Muscle layer of duodenum (tissue), 2 donors: ENCODE measurements around the gene FRMD5.

Source experiments
- H3K27ac ChIP-seq: one replicate; pipeline ENCODE4 v1.7.0; 2013; ENCODE audit warnings: mild to moderate bottlenecking, low read length
- H3K27me3 ChIP-seq: one replicate; pipeline ENCODE4 v1.7.0; 2013; ENCODE audit warnings: low read depth, mild to moderate bottlenecking, control low read depth, low read length
- H3K36me3 ChIP-seq, 2 donors: one replicate each; pipeline ENCODE4 v1.7.0; 2013; ENCODE audit warnings: low read length in 2 of 2, control low read depth in 1 of 2, mild to moderate bottlenecking in 1 of 2; ENCODE audit not compliant: insufficient read depth in 2 of 2, control insufficient read depth in 1 of 2
- H3K4me1 ChIP-seq, 2 donors: one replicate each; pipeline ENCODE4 v1.7.0; 2013; ENCODE audit warnings: low read length in 2 of 2, mild to moderate bottlenecking in 2 of 2, control low read depth in 1 of 2, moderate library complexity in 1 of 2; ENCODE audit not compliant: insufficient read depth in 2 of 2, control insufficient read depth in 1 of 2
- H3K4me3 ChIP-seq, 2 donors: one replicate each; pipeline ENCODE4 v1.7.0; 2013; ENCODE audit warnings: low read length in 2 of 2, low read depth in 1 of 2, mild to moderate bottlenecking in 1 of 2
- H3K9me3 ChIP-seq, 2 donors: one replicate each; pipeline ENCODE4 v1.7.0; 2013; ENCODE audit warnings: low read length in 2 of 2, control low read depth in 1 of 2, mild to moderate bottlenecking in 1 of 2; ENCODE audit not compliant: control insufficient read depth in 1 of 2
- donor health status: healthy.

FRMD5 gene

DNA sequence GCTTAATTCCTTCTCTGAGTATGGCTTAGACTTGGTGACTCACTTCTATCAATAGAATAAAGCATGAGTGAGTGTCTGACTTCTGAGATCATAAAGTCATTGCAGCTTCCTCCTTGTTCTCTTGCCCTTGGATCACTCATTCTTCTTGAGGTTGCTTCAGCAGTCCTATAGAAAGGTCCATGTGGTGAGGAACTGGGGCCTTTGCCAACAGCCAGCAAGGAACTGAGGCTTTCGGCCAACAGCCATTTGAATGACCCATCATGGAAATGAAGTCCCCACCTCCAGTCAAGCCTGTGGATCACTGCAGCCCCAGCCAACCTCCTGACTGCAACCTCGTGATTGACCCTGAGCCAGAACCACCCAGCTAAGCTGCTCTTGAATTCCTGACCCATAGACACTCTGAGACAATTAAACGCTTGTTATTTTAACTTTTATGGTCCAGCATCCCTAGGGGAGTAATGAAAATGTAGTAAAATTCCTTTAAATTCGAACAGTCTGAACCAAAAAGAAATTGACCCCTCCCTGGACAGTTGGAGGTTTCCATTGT, 283.8 kb downstream of the FRMD5 start:
- no peaks in the 10 kb centered on the region for H3K36me3 ChIP-seq
- H3K4me3 ChIP-seq = no peak overlapping the region
- H3K27ac ChIP-seq = no peak overlapping the region
- no peaks in the 10 kb centered on the region for H3K9me3 ChIP-seq
- H3K4me1 ChIP-seq = peaks cover 0 to 13% of the 10 kb centered on the region in 2 donors
- no peaks in the 10 kb centered on the region for H3K27me3 ChIP-seq

GRCh38 chr15:43908516-43909050, 286.5 kb downstream of the FRMD5 start:
- no peaks in the 10 kb centered on the region for H3K4me1 ChIP-seq
- H3K9me3 ChIP-seq = no peaks in the 10 kb centered on the region
- no peaks in the 10 kb centered on the region for H3K36me3 ChIP-seq
- no peaks in the 10 kb centered on the region for H3K27me3 ChIP-seq
- no peak overlapping the region for H3K4me3 ChIP-seq
- H3K27ac ChIP-seq = no peak overlapping the region

DNA sequence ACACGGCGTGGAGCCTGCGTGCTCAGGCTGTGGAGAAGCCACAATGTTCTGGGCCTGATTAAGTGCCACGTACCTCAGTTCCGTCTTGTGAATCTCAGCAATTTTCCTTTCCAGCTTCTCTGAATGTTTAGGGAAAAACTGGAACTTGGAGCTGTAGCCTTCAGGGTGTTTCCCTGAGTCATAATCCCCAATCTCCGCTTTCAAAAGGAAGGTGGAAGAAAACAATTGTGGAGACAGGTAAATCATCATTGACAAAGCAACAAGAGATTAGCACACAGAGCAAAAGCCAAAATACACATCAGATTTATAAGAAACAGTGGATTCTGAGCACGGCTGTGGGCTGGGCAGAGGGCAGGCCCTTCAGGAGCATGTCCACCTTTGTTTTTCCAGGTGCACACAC, 289.3 kb downstream of the FRMD5 start:
- Histone ChIP-seq H3K27ac (no peak overlapping the region), H3K4me1 (no peaks in the 10 kb centered on the region), H3K36me3 (no peaks in the 10 kb centered on the region), H3K9me3 (no peaks in the 10 kb centered on the region), H3K4me3 (no peak overlapping the region), H3K27me3 (no peaks in the 10 kb centered on the region)

- no peaks in the 10 kb centered on the region for H3K9me3 ChIP-seq
- no peaks in the 10 kb centered on the region for H3K36me3 ChIP-seq
- H3K4me3 ChIP-seq = no peak overlapping the region
- no peaks in the 10 kb centered on the region for H3K27me3 ChIP-seq
- H3K4me1 ChIP-seq = peaks cover 0 to 5% of the 10 kb centered on the region in 2 donors
- no peak overlapping the region for H3K27ac ChIP-seq
Observed at GRCh38 chr15:43903864-43904290, 291.2 kb downstream of the FRMD5 start.

- no peaks in the 10 kb centered on the region for H3K27me3 ChIP-seq
- no peak overlapping the region for H3K4me3 ChIP-seq
- no peaks in the 10 kb centered on the region for H3K36me3 ChIP-seq
- H3K4me1 ChIP-seq = peaks cover 0 to 11% of the 10 kb centered on the region in 2 donors
- no peak overlapping the region for H3K27ac ChIP-seq
- H3K9me3 ChIP-seq = no peaks in the 10 kb centered on the region
Observed at GRCh38 chr15:43901495-43901894, 293.6 kb downstream of the FRMD5 start.

DNA sequence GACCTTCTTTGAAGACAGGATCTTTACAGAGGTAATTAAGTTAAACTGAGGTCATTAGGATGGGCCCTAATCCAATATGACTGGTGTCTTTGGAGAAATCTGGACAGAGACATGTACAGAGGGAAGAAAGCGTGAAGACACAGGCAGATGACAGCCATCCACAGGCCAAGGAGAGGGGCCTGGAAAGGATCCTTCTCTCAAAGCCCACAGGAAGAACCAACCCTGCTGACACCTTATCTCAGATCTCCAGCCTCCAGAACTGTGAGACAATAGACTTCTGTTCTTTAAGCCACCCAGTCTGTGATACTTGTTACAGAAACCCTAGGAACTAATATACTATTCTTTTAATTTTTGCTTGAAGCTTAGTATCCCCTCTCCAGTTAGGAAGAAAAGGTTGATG, 294.1 kb downstream of the FRMD5 start:
- H3K4me1 ChIP-seq = peaks cover 0 to 11% of the 10 kb centered on the region in 2 donors
- H3K36me3 ChIP-seq = no peaks in the 10 kb centered on the region
- H3K27me3 ChIP-seq = no peaks in the 10 kb centered on the region
- no peak overlapping the region for H3K27ac ChIP-seq
- no peaks in the 10 kb centered on the region for H3K9me3 ChIP-seq
- no peak overlapping the region for H3K4me3 ChIP-seq

- no peaks in the 10 kb centered on the region for H3K27me3 ChIP-seq
- no peak overlapping the region for H3K27ac ChIP-seq
- no peaks in the 10 kb centered on the region for H3K9me3 ChIP-seq
- H3K36me3 ChIP-seq = no peaks in the 10 kb centered on the region
- no peak overlapping the region for H3K4me3 ChIP-seq
- H3K4me1 ChIP-seq = peaks cover 0 to 11% of the 10 kb centered on the region in 2 donors
Observed at GRCh38 chr15:43899928-43900327, 295.1 kb downstream of the FRMD5 start.

DNA sequence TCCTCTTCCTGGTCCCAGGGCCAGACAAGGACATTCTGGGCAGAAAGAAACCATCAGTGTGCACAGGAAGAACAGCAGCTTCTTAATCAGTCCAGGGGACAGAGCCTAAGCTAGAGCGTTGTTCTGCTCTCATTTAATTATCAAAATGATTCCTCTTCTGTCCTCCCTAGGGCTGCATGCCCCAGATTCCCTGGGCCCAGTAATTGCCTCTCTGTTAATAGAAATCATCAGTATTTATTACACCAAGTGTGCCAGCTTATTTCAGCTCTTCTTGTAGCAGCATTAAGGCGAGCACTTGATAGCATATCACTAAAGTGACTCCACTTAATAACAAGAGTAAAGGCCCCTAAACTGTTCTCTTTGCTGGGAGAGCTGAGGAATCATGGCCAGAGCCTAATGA, 296.2 kb downstream of the FRMD5 start:
- no peak overlapping the region for H3K4me3 ChIP-seq
- H3K27ac ChIP-seq = no peak overlapping the region
- H3K4me1 ChIP-seq = peaks cover 0 to 19% of the 10 kb centered on the region in 2 donors

GRCh38 chr15:43896543-43896942, 298.5 kb downstream of the FRMD5 start:
- no peak overlapping the region for H3K27ac ChIP-seq
- no peak overlapping the region for H3K4me3 ChIP-seq
- no peaks in the 10 kb centered on the region for H3K36me3 ChIP-seq
- H3K9me3 ChIP-seq = no peaks in the 10 kb centered on the region
- peaks cover 0 to 28% of the 10 kb centered on the region in 2 donors for H3K4me1 ChIP-seq
- no peaks in the 10 kb centered on the region for H3K27me3 ChIP-seq

More for the DNA sequence above, 296.2 kb downstream of the FRMD5 start:
- Histone ChIP-seq H3K36me3 (no peaks in the 10 kb centered on the region), H3K27me3 (no peaks in the 10 kb centered on the region), H3K9me3 (no peaks in the 10 kb centered on the region)

GRCh38 chr15:43895586-43895985, 299.5 kb downstream of the FRMD5 start:
- Histone ChIP-seq H3K4me1 (peaks cover 0 to 34% of the 10 kb centered on the region in 2 donors), H3K9me3 (no peaks in the 10 kb centered on the region), H3K27me3 (no peaks in the 10 kb centered on the region), H3K36me3 (no peaks in the 10 kb centered on the region), H3K27ac (no peak overlapping the region), H3K4me3 (no peak overlapping the region)

DNA sequence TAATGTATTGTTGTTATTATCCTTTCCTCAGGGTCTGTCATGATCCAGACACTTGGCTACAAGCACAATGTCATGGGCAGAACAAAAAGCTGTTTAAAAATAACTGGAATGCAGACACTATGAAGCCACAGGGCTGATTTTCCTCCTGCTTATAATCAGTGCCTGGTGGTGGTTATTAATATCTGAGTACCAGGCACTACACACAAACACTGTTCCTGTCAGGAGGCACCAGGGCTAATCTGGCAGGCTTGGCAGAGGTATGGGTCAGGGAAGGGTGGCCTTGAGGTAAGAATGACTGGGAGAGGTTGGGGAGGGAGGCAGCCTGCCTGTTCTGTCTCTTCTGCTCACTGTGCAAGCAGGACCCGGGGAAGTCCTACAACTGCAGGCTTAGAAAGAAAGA, 301.1 kb downstream of the FRMD5 start:
- Histone ChIP-seq H3K36me3 (no peaks in the 10 kb centered on the region), H3K9me3 (no peaks in the 10 kb centered on the region), H3K27me3 (no peaks in the 10 kb centered on the region), H3K4me1 (peaks cover 0 to 29% of the 10 kb centered on the region in 2 donors), H3K4me3 (no peak overlapping the region), H3K27ac (no peak overlapping the region)

DNA sequence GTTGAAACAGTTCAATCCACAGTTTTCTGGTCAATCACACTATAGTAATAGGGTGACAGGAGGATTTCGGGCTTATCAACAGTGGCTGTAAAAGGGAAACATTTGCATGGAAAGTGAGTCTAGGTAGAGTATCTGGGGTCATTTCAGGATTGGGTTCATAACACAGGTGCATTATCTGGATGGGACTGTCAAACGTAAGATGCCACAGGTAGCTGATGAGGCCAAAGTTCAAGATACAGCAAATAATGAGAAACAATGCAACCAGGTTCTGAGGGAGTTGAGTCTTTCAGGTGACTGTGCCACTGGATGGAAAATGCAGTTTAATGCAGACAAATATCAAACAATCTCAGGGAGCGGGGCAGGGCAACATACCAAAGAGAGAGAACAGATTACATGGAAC, 306.0 kb downstream of the FRMD5 start:
- no peaks in the 10 kb centered on the region for H3K36me3 ChIP-seq
- H3K9me3 ChIP-seq = no peaks in the 10 kb centered on the region
- H3K27me3 ChIP-seq = no peaks in the 10 kb centered on the region
- no peak overlapping the region for H3K4me3 ChIP-seq
- no peak overlapping the region for H3K27ac ChIP-seq
- peaks cover 0 to 16% of the 10 kb centered on the region in 2 donors for H3K4me1 ChIP-seq
